ENCODE results near the gene LIPH.
A peak's percentile ranks its signal among the peaks of the same experiment; 100 is the strongest.
"Not testable (repeated sequence)": the region's sequence is repeated elsewhere in the genome, so short reads cannot be mapped to it uniquely, and the experiment has no call there.

LIPH gene

GRCh38 chr3:185552358-185552877 lies at the start of gene LIPH:
LIPH (minus strand) TSS chr3:185552588; CDS start chr3:185552471, 117 bp downstream.
- no peak for DNase-seq

GRCh38 chr3:185595526-185595925 lies 43.1 kb upstream of the LIPH start:
- DNase-seq, result no peak

- no peak for DNase-seq
These were observed 41.7 kb upstream of the LIPH start for GRCh38 chr3:185594073-185594472.

GRCh38 chr3:185586686-185587039 lies 34.3 kb upstream of the LIPH start:
- DNase-seq, result no peak

GRCh38 chr3:185585859-185586685 lies 33.7 kb upstream of the LIPH start, which contains the start of gene SENP2:
SENP2 (plus strand) TSS chr3:185586295; CDS start chr3:185586414, 119 bp downstream.
- peak; percentile 99 for DNase-seq

GRCh38 chr3:185585518-185585858 lies 33.1 kb upstream of the LIPH start:
- DNase-seq, result no peak

GRCh38 chr3:185584686-185585085 lies 32.3 kb upstream of the LIPH start:
- no peak for DNase-seq

- no peak for DNase-seq
These were observed 31.5 kb upstream of the LIPH start for GRCh38 chr3:185583925-185584324.

GRCh38 chr3:185582871-185583270 lies 30.5 kb upstream of the LIPH start:
- DNase-seq, result no peak

GRCh38 chr3:185582236-185582635 lies 29.8 kb upstream of the LIPH start:
- DNase-seq, result no peak

GRCh38 chr3:185575108-185575869 lies 22.9 kb upstream of the LIPH start:
- DNase-seq, result peak; percentile 22

- no peak for DNase-seq
These were observed 19.8 kb upstream of the LIPH start for GRCh38 chr3:185572183-185572582.

- DNase-seq, result no peak
These were observed 9.6 kb upstream of the LIPH start for GRCh38 chr3:185561958-185562357.

- no peak for DNase-seq
These were observed 9.1 kb upstream of the LIPH start for GRCh38 chr3:185561374-185561943.

- DNase-seq, result no peak
These were observed 8.3 kb upstream of the LIPH start for GRCh38 chr3:185560676-185561075.

- DNase-seq, result no peak
These were observed 7.3 kb upstream of the LIPH start for GRCh38 chr3:185559706-185560090.

GRCh38 chr3:185558395-185558794 lies 6.0 kb upstream of the LIPH start:
- no peak for DNase-seq

GRCh38 chr3:185556640-185557039 lies 4.3 kb upstream of the LIPH start:
- DNase-seq, result not testable (repeated sequence)

GRCh38 chr3:185555860-185556347 lies 3.5 kb upstream of the LIPH start:
- no peak for DNase-seq

GRCh38 chr3:185555101-185555501 lies 2.7 kb upstream of the LIPH start:
- DNase-seq, result no peak

- no peak for DNase-seq
These were observed 2.7 kb downstream of the LIPH start for GRCh38 chr3:185549651-185550111.

GRCh38 chr3:185549122-185549521 lies 3.3 kb downstream of the LIPH start:
- DNase-seq, result no peak

- no peak for DNase-seq
These were observed 11.7 kb downstream of the LIPH start for GRCh38 chr3:185540695-185541094.
